Bronchial epithelial cell (primary cell): ENCODE data around the gene EGLN1. TPM values are rescaled to one million over a fixed set of nuclear protein-coding genes. Genes with fewer than 3 reads are reported as not detected.

Experiments
- DNase-seq: peaks from one replicate; pipeline ENCODE4 v3.0.0-alpha.2; 2010; ENCODE audit warnings: low read depth
- FAIRE-seq: peaks from 2 replicates; lab custom pipeline; 2011; peaks lifted over from hg19 to GRCh38; lab: Jason Lieb, UNC
- H3K27me3 ChIP-seq: 2 replicates; pipeline ENCODE4 v1.5.1; 2011; ENCODE audit warnings: low read length; ENCODE audit not compliant: control insufficient read depth, insufficient read depth
- H3K36me3 ChIP-seq: 2 replicates; pipeline ENCODE4 v1.5.1; 2011; ENCODE audit warnings: low read length; ENCODE audit not compliant: control insufficient read depth, insufficient read depth
- H3K4me3 ChIP-seq: 2 replicates; pipeline ENCODE4 v1.5.1; 2011; ENCODE audit warnings: mild to moderate bottlenecking, low read depth, low read length, control low read depth
- CTCF ChIP-seq: IDR thresholded peaks from 2 replicates; pipeline ENCODE4 v1.5.1; 2011; ENCODE audit warnings: mild to moderate bottlenecking, moderate library complexity, low read length, control low read depth, inconsistent platforms; ENCODE audit not compliant: insufficient read depth, severe bottlenecking
- total RNA-seq: library from RNA; depleted of rRNA; stranded (reverse); fragments of >200 nt; gene quantifications from 2 replicates; pipeline ENCODE4 v1.2.1, GENCODE V29; 2014

EGLN1 gene
- total RNA-seq, 1 donor from 2014 or later, result 31.9 TPM

DNA sequence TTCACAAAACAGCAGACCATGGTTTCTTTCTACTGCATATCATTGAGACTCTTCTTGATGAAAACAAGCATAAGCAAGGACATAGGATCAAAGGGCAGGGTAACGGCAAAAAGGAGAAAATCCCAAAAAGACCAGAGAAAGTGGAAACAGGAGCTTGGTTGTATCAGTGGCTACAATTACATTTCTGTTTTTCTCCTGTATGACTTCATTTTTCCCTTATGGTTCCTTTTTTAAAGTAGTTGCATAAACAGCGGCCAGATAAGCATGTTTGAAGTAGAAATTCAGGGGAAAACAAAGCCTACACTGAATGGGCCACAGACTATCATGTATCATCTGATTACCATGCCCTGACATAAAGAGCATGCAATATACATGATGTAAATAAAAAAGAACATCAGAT, 4.6 kb downstream of the EGLN1 start:
- Histone ChIP-seq H3K4me3 (no peak overlapping the region), H3K27me3 (no peaks in the 10 kb centered on the region), H3K36me3 (no peaks in the 10 kb centered on the region)
- DNase-seq (no peak), FAIRE-seq (no peak)
- no peak for TF ChIP-seq CTCF

GRCh38 chr1:231416901-231417300, 5.2 kb downstream of the EGLN1 start:
- no peak for TF ChIP-seq CTCF
- FAIRE-seq, result no peak
- no peak overlapping the region for H3K4me3 ChIP-seq
- H3K27me3 ChIP-seq, result no peaks in the 10 kb centered on the region
- no peak for DNase-seq
- H3K36me3 ChIP-seq, result no peaks in the 10 kb centered on the region

DNA sequence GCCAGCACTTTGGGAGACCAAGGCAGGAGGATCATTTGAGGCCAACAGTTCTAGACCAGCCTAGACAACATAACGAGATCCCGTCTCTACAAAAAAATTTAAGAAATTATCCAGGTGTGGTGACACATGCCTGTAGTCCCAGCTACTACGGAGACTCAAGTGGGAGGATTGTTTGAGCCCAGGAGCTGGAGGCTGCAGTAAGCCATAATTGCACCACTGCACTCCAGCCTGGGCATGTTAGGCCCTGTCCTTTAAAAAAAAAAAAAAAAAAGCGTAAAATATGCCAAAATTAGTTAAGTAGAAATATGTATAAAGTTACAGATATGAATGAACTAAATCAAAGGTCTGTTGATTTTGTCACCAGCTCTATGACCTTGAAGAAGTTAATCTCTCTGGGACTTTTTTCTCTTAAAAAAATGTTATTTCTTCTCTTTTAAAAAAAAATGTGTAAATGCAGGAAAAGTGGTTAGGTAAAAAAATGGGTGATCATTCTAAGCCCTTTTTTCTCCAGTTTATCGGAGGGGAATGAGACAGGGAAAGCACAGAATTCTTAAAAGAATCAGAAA, 7.0 kb downstream of the EGLN1 start:
- no peaks in the 10 kb centered on the region for H3K36me3 ChIP-seq
- FAIRE-seq (no peak), DNase-seq (no peak)
- no peak for TF ChIP-seq CTCF
- H3K27me3 ChIP-seq, result no peaks in the 10 kb centered on the region
- H3K4me3 ChIP-seq, result no peak overlapping the region

GRCh38 chr1:231414260-231415016, 7.6 kb downstream of the EGLN1 start:
- no peaks in the 10 kb centered on the region for H3K27me3 ChIP-seq
- H3K36me3 ChIP-seq, result no peaks in the 10 kb centered on the region
- no peak for TF ChIP-seq CTCF
- no peak for FAIRE-seq
- H3K4me3 ChIP-seq, result no peak overlapping the region
- DNase-seq, result no peak

DNA sequence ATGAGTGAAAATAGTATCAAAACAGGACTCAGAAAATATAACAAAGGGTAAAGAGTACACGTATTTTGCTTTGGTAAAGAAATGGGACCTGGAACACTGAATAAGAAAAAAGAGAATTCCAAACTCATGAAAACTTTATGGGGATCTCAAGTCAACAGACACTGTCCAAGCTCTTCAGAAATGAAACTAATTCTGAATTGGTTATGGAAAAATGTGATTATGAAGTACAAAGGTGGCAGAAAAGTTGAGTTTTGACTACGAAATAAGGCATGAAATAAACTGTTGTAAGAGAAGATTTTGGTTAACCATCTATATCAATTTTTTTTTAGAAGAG, 8.4 kb downstream of the EGLN1 start:
- Histone ChIP-seq H3K4me3 (no peak overlapping the region), H3K27me3 (no peaks in the 10 kb centered on the region), H3K36me3 (no peaks in the 10 kb centered on the region)
- FAIRE-seq (no peak), DNase-seq (no peak)
- no peak for TF ChIP-seq CTCF

DNA sequence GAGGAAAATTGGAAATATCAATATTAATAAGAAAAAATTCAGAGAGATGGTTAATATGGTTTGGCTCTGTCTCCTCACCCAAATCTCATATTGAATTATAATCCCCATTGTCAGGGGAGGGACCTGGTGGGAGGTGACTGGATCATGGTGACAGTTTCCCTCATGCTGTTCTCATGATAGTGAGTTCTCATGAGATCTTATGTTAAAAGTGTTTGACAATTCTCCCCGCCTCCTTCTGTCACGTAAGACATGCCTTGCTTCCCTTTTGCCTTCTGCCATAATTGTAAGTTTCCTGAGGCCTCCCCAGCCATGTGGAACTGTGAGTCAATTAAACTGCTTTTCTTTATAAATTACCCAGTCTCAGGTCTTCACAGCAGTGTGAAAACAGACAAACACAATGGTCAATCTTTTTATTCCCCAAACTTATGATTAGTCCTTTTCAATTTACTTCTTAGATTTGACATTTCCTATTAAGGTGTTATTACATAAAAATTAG, 11.0 kb downstream of the EGLN1 start:
- H3K27me3 ChIP-seq, result no peaks in the 10 kb centered on the region
- DNase-seq (no peak), FAIRE-seq (no peak)
- no peaks in the 10 kb centered on the region for H3K36me3 ChIP-seq
- TF ChIP-seq CTCF, result no peak
- H3K4me3 ChIP-seq, result no peak overlapping the region
